Natural killer cell (primary cell): ENCODE results near the gene HK2. TPM values are rescaled to one million over a fixed set of nuclear protein-coding genes. Genes with fewer than 3 reads are reported as not detected.
"Not testable (repeated sequence)": the region's sequence is repeated elsewhere in the genome, so short reads cannot be mapped to it uniquely, and the experiment has no call there.

Experiments
- ATAC-seq, 3 donors: fragments of 150-1000 bp in 2 of 3; fragments of 200-7000 bp in 1 of 3; cut with Tn5 transposase; 1 replicate in 1 of 3; 2 replicates in 2 of 3; pipeline ENCODE4 v1.10.0; 2021; ENCODE audit warnings: mild to moderate bottlenecking in 2 of 3, moderate library complexity in 2 of 3
- DNase-seq, 2 donors: peaks; one replicate each; pipeline versions ENCODE4 v3.0.0 to v3.0.0-alpha.2; 2013 to 2021; ENCODE audit warnings: mixed read lengths in 1 of 2
- H3K27ac ChIP-seq: one replicate; pipeline ENCODE4 v1.5.1; 2013; ENCODE audit warnings: mild to moderate bottlenecking, low read length
- H3K27me3 ChIP-seq: one replicate; pipeline ENCODE4 v1.6.1; 2013; ENCODE audit warnings: low read length; ENCODE audit not compliant: control insufficient read depth, insufficient read depth
- H3K36me3 ChIP-seq: one replicate; pipeline ENCODE4 v1.6.1; 2013; ENCODE audit warnings: low read length; ENCODE audit not compliant: control insufficient read depth, insufficient read depth
- H3K4me1 ChIP-seq: one replicate; pipeline ENCODE4 v1.6.1; 2013; ENCODE audit warnings: low read length; ENCODE audit not compliant: control insufficient read depth, insufficient read depth
- H3K4me3 ChIP-seq: one replicate; pipeline ENCODE4 v1.5.1; 2013; ENCODE audit warnings: low read length
- H3K9me3 ChIP-seq: one replicate; pipeline ENCODE4 v1.6.1; 2013; ENCODE audit warnings: low read length; ENCODE audit not compliant: control insufficient read depth, insufficient read depth
- H3K27ac Mint-ChIP-seq, 2 donors: one replicate each; pipeline ENCODE4 v1.8.0; 2022; ENCODE audit warnings: mild to moderate bottlenecking in 2 of 2, mixed read lengths in 2 of 2, moderate library complexity in 1 of 2
- H3K27me3 Mint-ChIP-seq, 2 donors: one replicate each; pipeline ENCODE4 v1.8.0; 2022; ENCODE audit warnings: low read depth in 2 of 2, mixed read lengths in 2 of 2
- H3K36me3 Mint-ChIP-seq: one replicate; pipeline ENCODE4 v1.8.0; 2022; ENCODE audit warnings: mixed read lengths
- H3K4me1 Mint-ChIP-seq, 2 donors: one replicate each; pipeline ENCODE4 v1.8.0; 2022; ENCODE audit warnings: mixed read lengths in 2 of 2
- H3K4me3 Mint-ChIP-seq: one replicate; pipeline ENCODE4 v1.8.0; 2022; ENCODE audit warnings: mild to moderate bottlenecking, moderate library complexity, mixed read lengths
- H3K9me3 Mint-ChIP-seq, 2 donors: one replicate each; pipeline ENCODE4 v1.8.0; 2022; ENCODE audit warnings: mixed read lengths in 2 of 2
- CTCF ChIP-seq: fragments of 200-600 bp; IDR thresholded peaks from one replicate; pipeline ENCODE4 v1.8.0; 2022; ENCODE audit warnings: antibody characterized with exemption
- WGBS: methylation state at CpG from one replicate; pipeline ENCODE4 v1.1.7; 2013; ENCODE audit warnings: missing lambda C conversion rate; ENCODE audit not compliant: insufficient coverage; 5-methylcytosine and 5-hydroxymethylcytosine counted together
- intact Hi-C: fragments of 100-400 bp; cut with micrococcal nuclease; formaldehyde crosslinking; loops from one replicate; pipeline ENCODE4 v1.14.2; 2022
- total RNA-seq, 4 donors: library from RNA; stranded (reverse); fragments of 120-200 nt in 1 of 4; gene quantifications; one replicate each; pipeline versions ENCODE4 v1.2.3 to v1.2.4, GENCODE V29; 2013 to 2022

The HK2 gene
- total RNA-seq: 1 to 10 TPM; 1.6 to 9.4 (median 3.5) TPM
- total RNA-seq (2013): 6.1 TPM

DNA sequence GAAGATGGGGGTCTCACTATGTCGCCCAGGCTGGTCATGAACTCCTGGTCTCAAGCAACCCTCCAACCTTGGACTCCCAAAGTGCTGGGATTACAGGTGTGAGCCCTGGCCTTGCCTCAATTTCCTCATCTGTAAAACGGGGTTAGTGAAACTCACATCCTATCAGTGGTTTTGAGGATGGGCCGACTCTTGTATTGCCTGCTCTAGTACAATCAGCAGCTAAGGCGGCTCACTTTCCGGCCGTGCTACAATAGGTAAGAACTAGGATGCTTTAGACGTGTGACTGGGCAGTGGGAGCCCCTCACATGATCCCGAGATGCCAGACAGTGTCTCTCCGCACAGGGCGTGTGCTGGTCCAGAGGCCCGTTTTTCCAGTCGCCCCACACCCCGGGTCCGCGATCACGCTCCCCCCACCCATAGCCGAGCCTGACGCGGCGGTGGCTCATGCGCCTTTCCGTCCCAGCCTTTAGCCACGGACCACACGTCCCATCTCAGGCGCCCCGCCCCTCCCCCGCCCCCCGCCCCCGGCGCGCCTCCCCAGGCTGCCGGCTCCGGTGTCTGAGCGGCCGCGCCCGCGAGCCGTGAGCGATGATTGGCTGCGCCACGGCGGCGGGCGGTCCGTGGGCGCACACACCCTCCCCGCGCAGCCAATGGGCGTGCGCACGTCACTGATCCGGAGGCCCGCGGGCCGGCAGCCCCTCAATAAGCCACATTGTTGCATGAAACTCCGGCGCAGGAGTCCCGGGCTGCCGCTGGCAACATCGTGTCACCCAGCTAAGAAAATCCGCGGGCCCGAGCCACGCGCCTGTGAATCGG, at the start of gene HK2:
HK2 (plus strand) TSS at position 710 of the 816 bp plus-strand sequence. CDS start 454 bp downstream, outside the sequence.
- peaks cover 29% of the 10 kb centered on the region for H3K4me1 ChIP-seq

DNA sequence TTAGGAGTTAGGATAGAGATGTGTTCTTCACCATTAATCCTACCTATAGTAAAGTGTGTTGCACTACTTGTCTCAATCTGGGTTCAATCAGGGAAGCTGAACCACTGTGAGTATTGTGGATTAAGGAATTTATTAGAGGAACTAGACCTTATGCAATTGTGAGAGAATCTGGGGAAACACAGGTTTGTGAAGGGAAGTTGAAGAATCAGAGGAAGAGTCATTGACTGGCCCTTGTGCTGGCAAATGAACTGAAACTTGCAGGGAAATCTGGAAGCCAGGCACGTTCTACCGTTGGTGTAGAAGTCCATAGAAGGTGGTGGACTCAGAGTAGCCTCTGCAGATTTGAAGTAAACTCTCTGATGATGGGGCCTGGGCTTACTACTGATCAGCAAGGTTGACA, 44.7 kb upstream of the HK2 start:
- H3K27me3 Mint-ChIP-seq: peaks cover 9 to 16% of the 10 kb centered on the region in 2 donors
- WGBS: 62% methylated on average over 2 of the region's 2 CpGs

More for the DNA sequence above, at the start of gene HK2:
- Mint-ChIP-seq H3K4me1 (peaks cover 15 to 17% of the 10 kb centered on the region in 2 donors), H3K9me3 (no peaks in the 10 kb centered on the region), H3K27ac (no peak within 1 kb of the TSS), H3K4me3 (peak within 1 kb of the TSS; percentile 89), H3K36me3 (no peaks in the 10 kb centered on the region), H3K27me3 (peaks cover 34 to 37% of the 10 kb centered on the region in 2 donors)
- no peaks in the 10 kb centered on the region for H3K9me3 ChIP-seq
- peak; percentile 79 to 87 (median 82) for ATAC-seq
- H3K27ac ChIP-seq: peak within 1 kb of the TSS; percentile 43
- peak within 1 kb of the TSS; percentile 56 for H3K4me3 ChIP-seq
- intact Hi-C loops: no loop called here
- H3K27me3 ChIP-seq: peaks cover 10% of the 10 kb centered on the region
- no peak for TF ChIP-seq CTCF
- 9% methylated on average over 67 of the region's 67 CpGs for WGBS
- peak; percentile 26 to 88 for DNase-seq
- no peaks in the 10 kb centered on the region for H3K36me3 ChIP-seq

GRCh38 chr2:74792282-74792681, 41.6 kb upstream of the HK2 start:
- H3K4me3 ChIP-seq: no peak overlapping the region
- no peaks in the 10 kb centered on the region for H3K27me3 ChIP-seq
- intact Hi-C loops: no loop called here
- H3K4me1 Mint-ChIP-seq: no peaks in the 10 kb centered on the region
- no peaks in the 10 kb centered on the region for H3K4me1 ChIP-seq
- H3K9me3 ChIP-seq: no peaks in the 10 kb centered on the region
- H3K9me3 Mint-ChIP-seq: peaks cover 0 to 4% of the 10 kb centered on the region in 2 donors
- no peak overlapping the region for H3K27ac ChIP-seq
- H3K36me3 Mint-ChIP-seq: no peaks in the 10 kb centered on the region
- H3K36me3 ChIP-seq: no peaks in the 10 kb centered on the region
- TF ChIP-seq CTCF: no peak
- DNase-seq (no peak), ATAC-seq (no peak)
- H3K27ac Mint-ChIP-seq: no peak overlapping the region
- WGBS: 90% methylated on average over 4 of the region's 5 CpGs
- peaks cover 3 to 7% of the 10 kb centered on the region in 2 donors for H3K27me3 Mint-ChIP-seq
- H3K4me3 Mint-ChIP-seq: no peak overlapping the region

More for the DNA sequence above, 44.7 kb upstream of the HK2 start:
- no peaks in the 10 kb centered on the region for H3K9me3 ChIP-seq
- no peaks in the 10 kb centered on the region for H3K36me3 ChIP-seq
- H3K4me1 Mint-ChIP-seq: no peaks in the 10 kb centered on the region
- H3K9me3 Mint-ChIP-seq: peaks cover 0 to 4% of the 10 kb centered on the region in 2 donors
- DNase-seq: no peak
- H3K4me3 ChIP-seq: no peak overlapping the region
- no peaks in the 10 kb centered on the region for H3K36me3 Mint-ChIP-seq
- intact Hi-C loops: no loop called here
- H3K27ac ChIP-seq: no peak overlapping the region
- no peaks in the 10 kb centered on the region for H3K4me1 ChIP-seq
- peak in 1 of 3 donors; percentile 52 for ATAC-seq
- no peak overlapping the region for H3K4me3 Mint-ChIP-seq
- TF ChIP-seq CTCF: no peak
- no peaks in the 10 kb centered on the region for H3K27me3 ChIP-seq
- no peak overlapping the region for H3K27ac Mint-ChIP-seq

DNA sequence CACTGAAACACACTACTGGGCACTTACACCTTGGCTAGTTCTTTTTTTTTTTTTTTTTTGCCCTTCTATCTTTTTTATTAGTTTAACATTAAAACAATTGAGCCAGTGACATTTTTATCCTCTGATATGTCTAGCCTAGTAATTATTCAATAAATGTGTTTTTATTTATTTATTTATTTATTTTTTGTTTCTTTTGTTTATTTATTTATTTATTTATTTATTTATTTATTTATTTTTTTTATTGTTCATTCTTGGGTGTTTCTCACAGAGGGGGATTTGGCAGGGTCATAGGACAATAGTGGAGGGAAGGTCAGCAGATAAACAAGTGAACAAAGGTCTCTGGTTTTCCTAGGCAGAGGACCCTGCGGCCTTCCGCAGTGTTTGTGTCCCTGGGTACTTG, 39.0 kb upstream of the HK2 start:
- no CpG with 5 or more reads among the region's 2 CpGs for WGBS
- H3K27ac Mint-ChIP-seq, H3K36me3 ChIP-seq, DNase-seq, intact Hi-C loops, ATAC-seq, H3K9me3 ChIP-seq, H3K27ac ChIP-seq, H3K27me3 Mint-ChIP-seq, H3K4me1 Mint-ChIP-seq, H3K9me3 Mint-ChIP-seq, H3K36me3 Mint-ChIP-seq, H3K4me3 ChIP-seq, H3K4me1 ChIP-seq, H3K27me3 ChIP-seq, H3K4me3 Mint-ChIP-seq: not testable (repeated sequence)
